ENCODE measurements around the gene SLC24A3.

The SLC24A3 gene

GRCh38 chr20:19679900-19680495 lies 467.6 kb downstream of the SLC24A3 start:
- no peak overlapping the region for H3K27ac ChIP-seq (ENCODE audit: low read length)
- no peak for TF ChIP-seq EZH2phosphoT487 (IDR thresholded peaks at IDR 0.05; ENCODE audit: low read depth)
- TF ChIP-seq CTCF (IDR thresholded peaks at IDR 0.05; ENCODE audit: low read depth, low read length) = no peak
- H3K79me2 ChIP-seq (ENCODE audit: low read length) = no peaks in the 10 kb centered on the region
- no peak overlapping the region for H3K4me2 ChIP-seq (ENCODE audit: low read length)
- H3K27me3 ChIP-seq (ENCODE audit: low read depth, low read length) = peaks cover 21% of the 10 kb centered on the region
- H4K20me1 ChIP-seq (ENCODE audit: insufficient read depth, low read length) = no peaks in the 10 kb centered on the region
- H2AFZ ChIP-seq (ENCODE audit: low read depth, low read length) = no peak overlapping the region
- 0 out of 2 replicates have a peak, but pooled peaks cover 7% of the 10 kb centered on the region for H3K9me3 ChIP-seq (ENCODE audit: insufficient read depth, low read length)
- H3K36me3 ChIP-seq (replicated peaks; ENCODE audit: low read depth, low read length) = no peaks in the 10 kb centered on the region
- H3K9ac ChIP-seq (ENCODE audit: low read length) = no peak overlapping the region
- H3K4me1 ChIP-seq (ENCODE audit: low read length) = no peaks in the 10 kb centered on the region
- H3K4me3 ChIP-seq (ENCODE audit: low read length) = no peak overlapping the region

GRCh38 chr20:19682249-19682648 lies 469.8 kb downstream of the SLC24A3 start:
- Histone ChIP-seq H4K20me1 (ENCODE audit: insufficient read depth, low read length) (no peaks in the 10 kb centered on the region), H3K4me2 (ENCODE audit: low read length) (no peak overlapping the region), H3K36me3 (replicated peaks; ENCODE audit: low read depth, low read length) (no peaks in the 10 kb centered on the region), H3K4me3 (ENCODE audit: low read length) (no peak overlapping the region), H3K4me1 (ENCODE audit: low read length) (no peaks in the 10 kb centered on the region), H3K79me2 (ENCODE audit: low read length) (no peaks in the 10 kb centered on the region), H3K27ac (ENCODE audit: low read length) (no peak overlapping the region), H3K27me3 (ENCODE audit: low read depth, low read length) (peaks cover 18% of the 10 kb centered on the region), H3K9ac (ENCODE audit: low read length) (no peak overlapping the region), H2AFZ (ENCODE audit: low read depth, low read length) (no peak overlapping the region; the same call in 1 of the 2 replicates), H3K9me3 (ENCODE audit: insufficient read depth, low read length) (peaks cover 18% of the 10 kb centered on the region; the same call in 1 of the 2 replicates)
- no peak for TF ChIP-seq EZH2phosphoT487 (IDR thresholded peaks at IDR 0.05; ENCODE audit: low read depth)
- no peak for TF ChIP-seq CTCF (IDR thresholded peaks at IDR 0.05; ENCODE audit: low read depth, low read length)

GRCh38 chr20:19683188-19683587 lies 470.7 kb downstream of the SLC24A3 start:
- Histone ChIP-seq H3K36me3 (replicated peaks; ENCODE audit: low read depth, low read length) (no peaks in the 10 kb centered on the region), H3K4me1 (ENCODE audit: low read length) (no peaks in the 10 kb centered on the region), H3K27ac (ENCODE audit: low read length) (no peak overlapping the region), H4K20me1 (ENCODE audit: insufficient read depth, low read length) (no peaks in the 10 kb centered on the region), H3K9ac (ENCODE audit: low read length) (no peak overlapping the region), H3K79me2 (ENCODE audit: low read length) (no peaks in the 10 kb centered on the region), H3K4me3 (ENCODE audit: low read length) (no peak overlapping the region), H3K9me3 (ENCODE audit: insufficient read depth, low read length) (peaks cover 18% of the 10 kb centered on the region; the same call in 1 of the 2 replicates), H2AFZ (ENCODE audit: low read depth, low read length) (no peak overlapping the region), H3K27me3 (ENCODE audit: low read depth, low read length) (peaks cover 18% of the 10 kb centered on the region), H3K4me2 (ENCODE audit: low read length) (no peak overlapping the region)
- TF ChIP-seq CTCF (IDR thresholded peaks at IDR 0.05; ENCODE audit: low read depth, low read length) (no peak), EZH2phosphoT487 (IDR thresholded peaks at IDR 0.05; ENCODE audit: low read depth) (no peak)

- no peak overlapping the region for H3K4me2 ChIP-seq (ENCODE audit: low read length)
- no peaks in the 10 kb centered on the region for H3K4me1 ChIP-seq (ENCODE audit: low read length)
- no peak for TF ChIP-seq EZH2phosphoT487 (IDR thresholded peaks at IDR 0.05; ENCODE audit: low read depth)
- no peak for TF ChIP-seq CTCF (IDR thresholded peaks at IDR 0.05; ENCODE audit: low read depth, low read length)
- no peak overlapping the region for H3K27ac ChIP-seq (ENCODE audit: low read length)
- no peaks in the 10 kb centered on the region for H4K20me1 ChIP-seq (ENCODE audit: insufficient read depth, low read length)
- H3K4me3 ChIP-seq (ENCODE audit: low read length) = no peak overlapping the region
- H3K36me3 ChIP-seq (replicated peaks; ENCODE audit: low read depth, low read length) = no peaks in the 10 kb centered on the region
- no peak overlapping the region for H2AFZ ChIP-seq (ENCODE audit: low read depth, low read length)
- H3K27me3 ChIP-seq (ENCODE audit: low read depth, low read length) = peaks cover 18% of the 10 kb centered on the region
- H3K79me2 ChIP-seq (ENCODE audit: low read length) = no peaks in the 10 kb centered on the region
- H3K9me3 ChIP-seq (ENCODE audit: insufficient read depth, low read length) = peaks cover 18% of the 10 kb centered on the region; the same call in 1 of the 2 replicates
- no peak overlapping the region for H3K9ac ChIP-seq (ENCODE audit: low read length)
These were observed 471.4 kb downstream of the SLC24A3 start for GRCh38 chr20:19683822-19684221.
